Transverse colon (tissue), 4 donors: Measurements from ENCODE around the gene CCT3. TPM values are rescaled to one million over a fixed set of nuclear protein-coding genes. Genes with fewer than 3 reads are reported as not detected.
"Not testable (repeated sequence)": the region's sequence is repeated elsewhere in the genome, so short reads cannot be mapped to it uniquely, and the experiment has no call there.

Experiments
- DNase-seq: peaks from one replicate; pipeline ENCODE4 v3.0.0-alpha.2; 2019
- H3K27ac ChIP-seq, 4 donors: fragments of 200-600 bp; sonication (generic); 2 replicates each; pipeline ENCODE4 v1.5.1; 2016 to 2018; ENCODE audit warnings: inconsistent platforms in 4 of 4
- H3K27me3 ChIP-seq: fragments of 200-600 bp; sonication (generic); 2 replicates; pipeline ENCODE4 v1.5.1; 2017; ENCODE audit warnings: inconsistent platforms
- H3K36me3 ChIP-seq, 4 donors: fragments of 200-600 bp; sonication (generic); 2 replicates each; pipeline ENCODE4 v1.5.1; 2017 to 2019; ENCODE audit warnings: inconsistent platforms in 4 of 4
- H3K4me1 ChIP-seq, 4 donors: fragments of 200-600 bp; sonication (generic); 2 replicates each; pipeline ENCODE4 v1.5.1; 2017 to 2020; ENCODE audit warnings: inconsistent platforms in 4 of 4
- H3K4me3 ChIP-seq, 4 donors: fragments of 200-600 bp; sonication (generic); 1 replicate in 1 of 4; 2 replicates in 3 of 4; pipeline versions ENCODE4 v1.5.1 to v1.6.1; 2017 to 2019; ENCODE audit warnings: inconsistent platforms in 4 of 4
- H3K9me3 ChIP-seq, 2 donors: fragments of 200-600 bp; sonication (generic); 2 replicates each; pipeline ENCODE4 v1.5.1; 2017 to 2019; ENCODE audit warnings: inconsistent platforms in 2 of 2
- CTCF ChIP-seq, 5 experiments: fragments of 200-600 bp in 3 of 5; fragments of 450-650 bp in 2 of 5; sonication (generic) in 3 of 5; IDR thresholded peaks; 1 replicate in 2 of 5; 2 replicates in 3 of 5; pipeline ENCODE4 v1.5.1; 2016 to 2017; ENCODE audit warnings: antibody characterized with exemption in 5 of 5, inconsistent platforms in 3 of 5, mild to moderate bottlenecking in 2 of 5, moderate library complexity in 1 of 5
- EP300 ChIP-seq: sonication (generic); formaldehyde crosslinking; IDR thresholded peaks from one replicate; pipeline ENCODE4 v1.6.1; 2017; ENCODE audit warnings: antibody characterized with exemption, low read depth
- POLR2A ChIP-seq: fragments of 450-650 bp; IDR thresholded peaks from one replicate; pipeline ENCODE4 v1.6.1; 2016; ENCODE audit warnings: antibody characterized with exemption, mild to moderate bottlenecking, moderate library complexity
- POLR2AphosphoS5 ChIP-seq, 3 donors: sonication (generic); formaldehyde crosslinking; IDR thresholded peaks; one replicate each; pipeline ENCODE4 v1.6.1; 2016; ENCODE audit warnings: antibody characterized with exemption in 3 of 3
- WGBS, 2 donors: methylation state at CpG; one replicate each; pipeline ENCODE4 v1.1.5; 2018; ENCODE audit warnings: low coverage in 1 of 2; 5-methylcytosine and 5-hydroxymethylcytosine counted together
- in situ Hi-C, 4 donors: fragments of 200-750 bp; cut with MboI; loops; one replicate each; pipeline versions ENCODE4 v1.15.0 to v1.15.1; 2017; ENCODE audit warnings: low sequenced_read_pairs in 3 of 4, low pct_ligation_motif_present in 1 of 4, low pct_unique_long_range_greater_than_20kb in 1 of 4
- intact Hi-C: fragments of 100-400 bp; cut with DNase I; formaldehyde crosslinking; loops from one replicate; pipeline ENCODE4 v1.15.1; 2023; ENCODE audit warnings: low total_unique reads
- total RNA-seq, 4 donors: library from RNA; depleted of rRNA; stranded (reverse); fragments of >200 nt; gene quantifications; one replicate each; pipeline ENCODE4 v1.1.0, GENCODE V29; 2016

The CCT3 gene
- total RNA-seq, 4 donors from 2014 or later = 55.1 to 145 (median 90.7) TPM

GRCh38 chr1:156372265-156372586 lies 34.1 kb upstream of the CCT3 start:
- TF ChIP-seq EP300 (no peak), POLR2A (no peak), POLR2AphosphoS5 (IDR thresholded peaks at IDR 0.05) (no peak), CTCF (IDR thresholded peaks at IDR 0.05) (no peak)
- Histone ChIP-seq H3K4me1 (peaks cover 0 to 8% (median 3%) of the 10 kb centered on the region in 4 donors), H3K27me3 (peaks cover 52% of the 10 kb centered on the region), H3K9me3 (no peaks in the 10 kb centered on the region), H3K27ac (no peak overlapping the region), H3K36me3 (no peaks in the 10 kb centered on the region), H3K4me3 (no peak overlapping the region)
- in situ Hi-C loops = no loop called here
- intact Hi-C loops = no loop called here
- no peak for DNase-seq

- TF ChIP-seq POLR2A (no peak), CTCF (IDR thresholded peaks at IDR 0.05) (no peak), EP300 (no peak), POLR2AphosphoS5 (IDR thresholded peaks at IDR 0.05) (no peak)
- DNase-seq = no peak
- Histone ChIP-seq H3K27ac (no peak overlapping the region), H3K4me1 (peaks cover 0 to 8% (median 3%) of the 10 kb centered on the region in 4 donors), H3K9me3 (no peaks in the 10 kb centered on the region), H3K36me3 (no peaks in the 10 kb centered on the region), H3K4me3 (no peak overlapping the region), H3K27me3 (peaks cover 53% of the 10 kb centered on the region)
- in situ Hi-C loops (no loop called here), intact Hi-C loops (no loop called here)
- 10 to 34% methylated on average over 2 to 6 of the region's 7 CpGs for WGBS, 2 donors
These were observed 33.6 kb upstream of the CCT3 start for GRCh38 chr1:156371553-156372264.

GRCh38 chr1:156369685-156370286 lies 31.7 kb upstream of the CCT3 start:
- intact Hi-C loops, H3K9me3 ChIP-seq, H3K36me3 ChIP-seq, DNase-seq, H3K27ac ChIP-seq, in situ Hi-C loops, H3K4me3 ChIP-seq, H3K4me1 ChIP-seq: not testable (repeated sequence)
- 89 to 92% methylated on average over 5 to 10 of the region's 10 CpGs for WGBS, 2 donors
- peaks cover 67% of the 10 kb centered on the region for H3K27me3 ChIP-seq

- in situ Hi-C loops (no loop called here), intact Hi-C loops (no loop called here)
- H3K27ac ChIP-seq = no peak within 1 kb of the TSS
- H3K27me3 ChIP-seq = peaks cover 71% of the 10 kb centered on the region
- peaks cover 0 to 8% (median 3%) of the 10 kb centered on the region in 4 donors for H3K4me1 ChIP-seq
- H3K4me3 ChIP-seq = peak within 1 kb of the TSS in 3 of 4 donors; percentile 27 to 47 (median 33)
- 13% methylated on average over 48 of the region's 48 CpGs; no CpG with 5 or more reads in 1 of the 2 donors for WGBS, 2 donors
- peak; percentile 71 for DNase-seq
- H3K36me3 ChIP-seq = no peaks in the 10 kb centered on the region
- H3K9me3 ChIP-seq = no peaks in the 10 kb centered on the region
- no peak for TF ChIP-seq EP300
- TF ChIP-seq CTCF (IDR thresholded peaks at IDR 0.05) = no peak
- TF ChIP-seq POLR2A = no peak
- TF ChIP-seq POLR2AphosphoS5 (IDR thresholded peaks at IDR 0.05) = no peak
These were observed 31.0 kb upstream of the CCT3 start, which contains the start of gene RHBG for GRCh38 chr1:156368889-156369684. TSS of gene RHBG (plus strand) at chr1:156369211. CDS start at chr1:156369250, 39 bp downstream.
